Measurements from ENCODE around the gene TMEM213. TPM values are rescaled to one million over a fixed set of nuclear protein-coding genes. Genes with fewer than 3 reads are reported as not detected.

The TMEM213 gene
- total RNA-seq, 1 donor from 2014 or later: not detected

- no peak overlapping the region for H3K4me3 Mint-ChIP-seq
- H3K27ac Mint-ChIP-seq: no peak overlapping the region
- intact Hi-C loops (cut with micrococcal nuclease): no loop called here
- H3K36me3 Mint-ChIP-seq (ENCODE audit: low read depth): no peaks in the 10 kb centered on the region
- peaks cover 13% of the 10 kb centered on the region for H3K27me3 Mint-ChIP-seq
- H3K4me1 Mint-ChIP-seq: peaks cover 6% of the 10 kb centered on the region
- no peak for DNase-seq
- H3K9me3 Mint-ChIP-seq: no peaks in the 10 kb centered on the region
Measured at GRCh38 chr7:138837627-138838026, 39.8 kb downstream of the TMEM213 start.

GRCh38 chr7:138838166-138838565, 40.4 kb downstream of the TMEM213 start:
- Mint-ChIP-seq H3K36me3 (ENCODE audit: low read depth) (no peaks in the 10 kb centered on the region), H3K4me3 (no peak overlapping the region), H3K4me1 (peaks cover 6% of the 10 kb centered on the region), H3K27ac (no peak overlapping the region), H3K27me3 (peaks cover 13% of the 10 kb centered on the region), H3K9me3 (no peaks in the 10 kb centered on the region)
- intact Hi-C loops (cut with micrococcal nuclease): no loop called here
- DNase-seq: no peak

- H3K4me1 Mint-ChIP-seq: no peaks in the 10 kb centered on the region
- intact Hi-C loops (cut with micrococcal nuclease): no loop called here
Measured at GRCh38 chr7:138842111-138842510, 44.3 kb downstream of the TMEM213 start.

GRCh38 chr7:138843632-138844580, 46.1 kb downstream of the TMEM213 start:
- Mint-ChIP-seq H3K27me3 (peaks cover 23% of the 10 kb centered on the region), H3K27ac (no peak overlapping the region), H3K36me3 (ENCODE audit: low read depth) (no peaks in the 10 kb centered on the region), H3K9me3 (no peaks in the 10 kb centered on the region), H3K4me1 (no peaks in the 10 kb centered on the region), H3K4me3 (no peak overlapping the region)
- no peak for DNase-seq
- intact Hi-C loops (cut with micrococcal nuclease): no loop called here

More at GRCh38 chr7:138842111-138842510, 44.3 kb downstream of the TMEM213 start:
- Mint-ChIP-seq H3K27ac (no peak overlapping the region), H3K4me3 (no peak overlapping the region), H3K9me3 (no peaks in the 10 kb centered on the region), H3K27me3 (peaks cover 11% of the 10 kb centered on the region), H3K36me3 (ENCODE audit: low read depth) (no peaks in the 10 kb centered on the region)
- DNase-seq: no peak

GRCh38 chr7:138845711-138846110, 47.9 kb downstream of the TMEM213 start:
- Mint-ChIP-seq H3K27ac (no peak overlapping the region), H3K36me3 (ENCODE audit: low read depth) (no peaks in the 10 kb centered on the region), H3K4me1 (no peaks in the 10 kb centered on the region), H3K9me3 (no peaks in the 10 kb centered on the region), H3K4me3 (no peak overlapping the region), H3K27me3 (peaks cover 30% of the 10 kb centered on the region)
- intact Hi-C loops (cut with micrococcal nuclease): no loop called here
- DNase-seq: no peak

GRCh38 chr7:138848056-138848980, 50.5 kb downstream of the TMEM213 start:
- Mint-ChIP-seq H3K9me3 (no peaks in the 10 kb centered on the region), H3K27ac (no peak overlapping the region), H3K27me3 (peaks cover 29% of the 10 kb centered on the region), H3K36me3 (ENCODE audit: low read depth) (no peaks in the 10 kb centered on the region), H3K4me3 (no peak overlapping the region), H3K4me1 (peaks cover under 1% of the 10 kb centered on the region)
- DNase-seq: no peak
- intact Hi-C loops (cut with micrococcal nuclease): no loop called here

- no peak for DNase-seq
- Mint-ChIP-seq H3K27ac (no peak overlapping the region), H3K9me3 (no peaks in the 10 kb centered on the region), H3K4me3 (no peak overlapping the region), H3K36me3 (ENCODE audit: low read depth) (no peaks in the 10 kb centered on the region), H3K4me1 (peaks cover 4% of the 10 kb centered on the region), H3K27me3 (peaks cover 30% of the 10 kb centered on the region)
- intact Hi-C loops (cut with micrococcal nuclease): no loop called here
Measured at GRCh38 chr7:138849701-138850100, 51.9 kb downstream of the TMEM213 start.

- peaks cover 4% of the 10 kb centered on the region for H3K4me1 Mint-ChIP-seq
- H3K4me3 Mint-ChIP-seq: no peak overlapping the region
- H3K36me3 Mint-ChIP-seq (ENCODE audit: low read depth): no peaks in the 10 kb centered on the region
- H3K27ac Mint-ChIP-seq: no peak overlapping the region
- intact Hi-C loops (cut with micrococcal nuclease): no loop called here
- H3K9me3 Mint-ChIP-seq: peaks cover 5% of the 10 kb centered on the region
- DNase-seq: no peak
- peaks cover 25% of the 10 kb centered on the region for H3K27me3 Mint-ChIP-seq
Measured at GRCh38 chr7:138852469-138852868, 54.7 kb downstream of the TMEM213 start.

- Mint-ChIP-seq H3K36me3 (ENCODE audit: low read depth) (no peaks in the 10 kb centered on the region), H3K27me3 (peaks cover 18% of the 10 kb centered on the region), H3K9me3 (peaks cover 13% of the 10 kb centered on the region), H3K4me3 (no peak overlapping the region), H3K4me1 (peaks cover 4% of the 10 kb centered on the region), H3K27ac (no peak overlapping the region)
- intact Hi-C loops (cut with micrococcal nuclease): no loop called here
- no peak for DNase-seq
Measured at GRCh38 chr7:138853448-138853847, 55.7 kb downstream of the TMEM213 start.

- H3K27me3 Mint-ChIP-seq: peaks cover 13% of the 10 kb centered on the region
- no peak overlapping the region for H3K27ac Mint-ChIP-seq
- intact Hi-C loops (cut with micrococcal nuclease): no loop called here
Measured at GRCh38 chr7:138854115-138854645, 56.4 kb downstream of the TMEM213 start.

GRCh38 chr7:138857728-138858127, 59.9 kb downstream of the TMEM213 start:
- DNase-seq: no peak
- Mint-ChIP-seq H3K27me3 (peaks cover 2% of the 10 kb centered on the region), H3K4me1 (peaks cover 4% of the 10 kb centered on the region), H3K9me3 (peaks cover 14% of the 10 kb centered on the region), H3K27ac (no peak overlapping the region), H3K36me3 (ENCODE audit: low read depth) (no peaks in the 10 kb centered on the region), H3K4me3 (no peak overlapping the region)
- intact Hi-C loops (cut with micrococcal nuclease): no loop called here

More at GRCh38 chr7:138854115-138854645, 56.4 kb downstream of the TMEM213 start:
- no peak for DNase-seq
- peaks cover 14% of the 10 kb centered on the region for H3K9me3 Mint-ChIP-seq
- peaks cover 4% of the 10 kb centered on the region for H3K4me1 Mint-ChIP-seq
- H3K36me3 Mint-ChIP-seq (ENCODE audit: low read depth): no peaks in the 10 kb centered on the region
- no peak overlapping the region for H3K4me3 Mint-ChIP-seq

GRCh38 chr7:138861051-138861450, 63.3 kb downstream of the TMEM213 start:
- intact Hi-C loops (cut with micrococcal nuclease): loop anchor here (10.0 kb wide), 1 partner anchor 956 kb away; no protein-coding TSS in a partner anchor
- Mint-ChIP-seq H3K9me3 (peaks cover 14% of the 10 kb centered on the region), H3K27ac (no peak overlapping the region), H3K4me1 (peaks cover 10% of the 10 kb centered on the region), H3K36me3 (ENCODE audit: low read depth) (no peaks in the 10 kb centered on the region), H3K4me3 (no peak overlapping the region), H3K27me3 (no peaks in the 10 kb centered on the region)
- no peak for DNase-seq

- Mint-ChIP-seq H3K27ac (no peak overlapping the region), H3K36me3 (ENCODE audit: low read depth) (no peaks in the 10 kb centered on the region), H3K27me3 (peaks cover 2% of the 10 kb centered on the region), H3K4me1 (peaks cover 14% of the 10 kb centered on the region), H3K9me3 (no peaks in the 10 kb centered on the region), H3K4me3 (no peak overlapping the region)
- intact Hi-C loops (cut with micrococcal nuclease): loop anchor here (10.0 kb wide), 1 partner anchor 959 kb away; no protein-coding TSS in a partner anchor
- DNase-seq: no peak
Measured at GRCh38 chr7:138863931-138864330, 66.1 kb downstream of the TMEM213 start.

All from activated CD4-positive, alpha-beta T cell treated with anti-CD3 and anti-CD28 coated beads, Interleukin-2, amount 10 ng/mL, durations not matched to agents 24 days and 14 days (primary cell).